Activated CD8-positive, alpha-beta memory T cell treated with anti-CD3 and anti-CD28 coated beads, Interleukin-2, amount 50 U/mL, for 24 hours (primary cell): ENCODE data around the gene GSAP.
"Not testable (repeated sequence)": the region's sequence is repeated elsewhere in the genome, so short reads cannot be mapped to it uniquely, and the experiment has no call there.

Source experiments
- DNase-seq: peaks from one replicate; pipeline ENCODE4 v3.0.0-alpha.2; 2020; ENCODE audit errors: extremely low read depth

The GSAP gene

DNA sequence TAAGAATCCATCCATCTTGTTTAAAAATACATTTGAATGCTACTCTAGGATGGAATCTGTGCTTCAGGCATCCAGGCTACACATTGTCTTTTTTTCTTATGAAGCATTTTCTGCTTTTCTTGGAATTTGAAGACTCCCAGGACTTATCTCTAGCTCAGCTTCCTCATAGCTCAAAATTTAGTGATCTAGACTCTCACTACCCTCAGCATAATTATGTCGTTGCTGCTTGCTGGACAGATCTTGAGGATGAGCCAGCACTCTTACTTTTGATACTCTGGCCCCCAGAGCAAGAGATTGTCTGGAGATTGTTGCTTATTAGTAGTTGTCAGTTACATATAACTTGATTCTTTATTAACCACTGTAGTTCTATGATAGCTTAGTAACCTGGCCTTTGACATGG is 133.3 kb downstream of the GSAP start:
- DNase-seq = no peak

DNA sequence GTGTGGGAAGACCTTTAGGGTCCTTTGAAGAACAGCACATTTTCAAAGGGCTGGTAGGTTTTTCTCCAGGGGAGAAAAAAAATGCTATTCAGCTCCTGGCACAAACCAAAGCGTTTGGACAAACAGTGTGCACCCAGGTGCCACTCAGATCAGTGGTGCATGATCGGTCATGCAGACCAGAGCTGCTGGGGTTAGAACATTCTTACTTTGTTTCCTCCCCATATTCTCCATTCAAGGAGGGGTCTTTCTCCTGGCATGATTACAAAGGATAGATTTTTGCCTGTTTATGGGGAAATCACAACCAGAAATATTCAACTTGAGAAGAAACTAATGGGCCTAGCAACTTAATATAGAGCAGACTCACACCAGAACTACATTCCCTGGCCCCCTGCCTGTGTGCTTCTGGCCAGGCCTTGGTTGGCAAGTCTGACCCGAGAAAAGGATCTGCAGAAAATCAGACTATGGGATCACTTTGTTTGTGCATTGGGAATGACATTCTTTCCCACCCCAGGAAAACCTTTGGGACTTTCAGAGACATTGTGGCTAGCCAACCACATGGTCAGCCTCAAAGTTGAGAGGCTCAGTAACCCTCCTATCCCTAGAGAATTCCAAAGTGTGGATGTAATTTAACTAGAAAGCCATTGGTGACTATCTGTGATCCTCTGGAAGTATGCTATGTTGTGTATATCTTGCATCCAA is 134.2 kb downstream of the GSAP start:
- no peak for DNase-seq

DNA sequence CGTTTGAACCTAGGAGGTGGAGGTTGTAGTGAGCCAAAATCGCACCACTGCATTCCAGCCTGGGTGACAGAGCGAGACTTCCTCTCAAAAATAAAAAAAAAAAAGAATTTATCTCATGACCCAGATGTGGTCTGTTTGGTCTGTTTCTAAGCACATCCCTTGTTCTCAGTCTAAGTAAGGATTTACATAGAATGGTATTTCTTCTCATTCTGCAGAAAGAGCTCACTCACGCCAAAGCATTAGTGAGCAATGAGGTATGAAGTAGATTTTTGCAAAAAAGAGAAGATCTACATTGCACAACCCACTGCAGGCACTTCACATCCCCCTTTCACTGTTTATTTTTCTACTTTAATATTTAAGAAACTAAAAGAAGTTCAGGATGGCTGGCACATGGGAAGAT is 140.0 kb downstream of the GSAP start:
- DNase-seq = no peak

DNA sequence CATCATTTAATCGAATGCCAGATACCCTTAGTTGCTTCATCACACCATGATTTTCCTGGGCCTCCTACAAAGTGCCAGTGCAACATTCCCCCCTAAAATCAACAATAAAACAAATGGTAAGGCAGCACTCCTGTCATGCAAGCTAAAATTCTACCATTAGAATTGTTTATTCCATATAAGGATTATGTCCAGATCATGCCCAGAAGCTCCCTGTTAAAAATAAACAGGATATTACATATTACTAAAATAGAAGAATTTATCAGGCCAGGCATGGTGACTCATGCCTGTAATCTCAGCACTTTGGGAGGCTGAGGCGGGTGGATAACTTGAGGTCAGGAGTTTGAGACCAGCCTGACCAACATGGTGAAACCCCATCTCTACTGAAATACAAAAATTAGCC is 140.5 kb downstream of the GSAP start:
- not testable (repeated sequence) for DNase-seq

DNA sequence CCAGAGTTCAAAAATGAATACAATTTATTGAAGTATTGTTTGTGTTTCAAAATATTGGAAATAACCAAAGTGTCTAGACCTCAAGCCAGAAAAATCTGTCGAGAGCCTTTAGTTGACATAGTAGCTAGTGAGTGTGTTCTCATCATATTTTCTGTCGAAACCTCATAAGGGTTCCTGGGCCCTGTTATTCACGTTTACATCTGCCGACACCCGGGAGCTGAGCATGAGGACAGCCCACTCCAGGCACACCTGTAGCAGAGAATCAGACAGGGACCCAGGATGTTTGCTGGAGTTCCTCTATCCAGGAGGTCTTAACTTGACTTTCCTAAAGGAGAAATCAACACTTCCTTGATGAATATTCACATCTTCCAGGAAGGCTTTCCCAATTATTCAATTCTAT is 144.4 kb downstream of the GSAP start:
- DNase-seq = no peak

DNA sequence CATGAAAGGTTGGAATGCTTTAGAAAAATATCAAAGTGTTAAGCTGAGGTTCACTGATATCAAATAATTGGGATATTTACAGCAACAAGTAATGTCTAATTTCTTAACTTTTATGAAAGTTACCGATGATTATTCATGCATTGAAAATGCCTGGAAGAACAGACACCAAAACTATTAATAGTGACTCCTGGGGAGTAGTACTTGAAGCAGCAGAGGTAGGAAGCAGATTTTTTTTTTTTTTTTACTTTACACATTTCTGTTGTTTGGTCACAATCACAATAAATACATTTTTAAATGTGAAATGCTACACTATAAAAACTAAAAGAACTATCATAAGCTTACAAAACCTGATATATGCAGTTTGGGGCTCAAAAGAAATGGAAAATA is 146.1 kb downstream of the GSAP start:
- DNase-seq = no peak

DNA sequence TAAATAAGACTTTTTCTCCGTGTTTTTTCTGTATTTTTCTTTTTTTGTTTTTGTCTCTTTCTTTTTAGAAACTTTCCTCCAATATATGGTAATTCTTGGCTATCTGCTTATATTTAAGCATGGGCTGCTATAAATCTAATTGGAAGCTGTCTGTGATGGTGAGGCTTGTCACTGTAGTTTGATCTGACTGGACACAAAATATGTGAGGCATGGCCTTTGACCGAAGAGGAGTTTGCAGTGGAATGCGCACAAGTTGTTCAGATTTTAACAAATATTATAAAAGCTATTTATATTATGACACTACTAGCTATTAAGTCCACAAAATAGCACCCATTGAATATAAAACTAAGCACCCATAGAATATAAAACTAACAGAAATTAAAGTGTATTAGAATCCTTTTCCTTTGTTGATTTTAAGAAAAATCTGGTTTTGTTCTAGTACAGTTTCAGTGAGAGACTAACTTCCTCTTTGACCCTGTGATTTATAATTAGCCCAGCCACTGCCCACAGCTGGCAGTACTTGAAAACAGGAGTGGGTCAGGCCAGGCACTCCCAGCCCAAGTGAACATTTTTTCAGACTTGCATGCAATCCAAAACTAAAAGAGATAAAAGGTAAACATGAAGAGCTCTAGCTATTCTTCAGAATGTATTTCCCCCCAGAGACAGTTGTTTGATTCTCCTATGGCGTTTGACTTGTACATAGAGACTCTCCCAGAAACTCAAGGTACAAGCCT is 146.6 kb downstream of the GSAP start:
- DNase-seq = no peak

DNA sequence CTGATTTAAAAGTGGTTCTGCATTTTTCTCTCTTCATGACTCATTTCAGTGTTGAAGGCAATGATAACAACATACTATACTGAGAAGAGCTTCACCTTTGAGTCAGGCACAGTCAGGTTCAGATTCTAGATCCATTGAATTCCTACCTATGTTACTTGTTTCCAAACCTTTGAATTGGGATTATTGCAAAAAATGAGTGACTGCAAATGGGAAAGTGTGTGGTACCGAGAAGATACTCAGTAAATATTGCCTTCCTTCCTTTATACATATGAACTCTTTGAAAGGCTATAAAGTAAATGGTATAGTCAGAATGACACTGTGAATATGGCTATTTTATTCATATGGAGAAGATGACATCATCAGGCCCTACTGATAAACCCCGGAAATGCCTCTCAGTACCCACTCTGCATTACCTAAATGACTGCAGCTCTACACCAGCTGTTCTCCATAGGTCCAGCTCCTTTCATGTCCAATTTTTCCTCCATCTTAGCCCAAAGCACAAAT is 149.8 kb downstream of the GSAP start:
- DNase-seq = no peak

DNA sequence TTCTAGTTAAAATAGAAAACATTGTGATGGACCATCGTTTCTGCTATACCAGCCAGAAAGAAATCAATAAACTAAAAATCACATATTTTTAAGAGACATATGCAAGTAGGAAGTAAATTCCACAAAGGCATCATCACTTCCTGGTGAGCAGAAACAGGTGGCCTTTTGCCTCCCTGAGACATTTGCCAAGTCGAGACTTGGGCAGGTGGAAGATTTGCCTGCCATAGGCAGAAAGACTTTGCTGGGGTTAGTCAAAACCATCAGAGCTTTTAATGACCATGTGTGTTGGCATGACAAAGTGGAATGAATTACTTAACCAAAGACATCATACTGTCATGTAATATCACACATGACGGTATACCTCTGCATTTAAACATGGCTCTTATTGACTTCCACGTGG is 150.5 kb downstream of the GSAP start:
- DNase-seq = no peak

DNA sequence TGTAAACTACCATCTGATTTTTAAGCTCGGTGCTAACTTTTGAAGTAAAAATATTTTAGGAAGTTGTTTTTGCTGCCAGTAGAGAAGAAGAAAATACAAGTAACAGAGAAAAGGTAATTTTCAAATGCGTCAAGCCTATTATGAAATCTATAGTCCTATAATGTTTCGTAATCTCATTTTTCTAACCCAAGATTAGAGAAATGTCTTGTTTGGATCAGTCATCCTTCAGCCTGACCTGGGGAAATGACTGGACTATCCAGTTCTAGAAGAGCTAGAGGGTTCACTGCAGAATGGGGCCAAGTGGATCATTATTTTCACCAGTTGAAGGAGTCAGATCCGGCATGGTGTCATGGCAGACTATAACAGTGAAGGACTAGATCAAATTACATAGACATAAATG is 153.8 kb downstream of the GSAP start:
- no peak for DNase-seq
